Memory B cell (primary cell): ENCODE measurements around the gene MAMDC2.
A peak's percentile ranks its signal among the peaks of the same experiment; 100 is the strongest.

Source experiments
- ATAC-seq: fragments of 150-1000 bp; cut with Tn5 transposase; 2 replicates; pipeline ENCODE4 v1.10.0; 2021; ENCODE audit warnings: low read depth, mild to moderate bottlenecking, moderate library complexity
- DNase-seq, 2 donors: peaks; one replicate each; pipeline ENCODE4 v3.0.0; 2022; ENCODE audit warnings: low spot score in 2 of 2
- H3K27ac Mint-ChIP-seq: one replicate; pipeline ENCODE4 v1.8.0; 2022; ENCODE audit warnings: mild to moderate bottlenecking, moderate library complexity, mixed read lengths
- H3K27me3 Mint-ChIP-seq: one replicate; pipeline ENCODE4 v1.8.0; 2022; ENCODE audit warnings: mixed read lengths
- H3K36me3 Mint-ChIP-seq: one replicate; pipeline ENCODE4 v1.8.0; 2022; ENCODE audit warnings: mild to moderate bottlenecking, mixed read lengths
- H3K4me1 Mint-ChIP-seq: one replicate; pipeline ENCODE4 v1.8.0; 2022; ENCODE audit warnings: mixed read lengths
- H3K4me3 Mint-ChIP-seq: one replicate; pipeline ENCODE4 v1.8.0; 2022; ENCODE audit warnings: mild to moderate bottlenecking, moderate library complexity, mixed read lengths
- H3K9me3 Mint-ChIP-seq: one replicate; pipeline ENCODE4 v1.8.0; 2022; ENCODE audit warnings: mixed read lengths

Gene MAMDC2, protein sequence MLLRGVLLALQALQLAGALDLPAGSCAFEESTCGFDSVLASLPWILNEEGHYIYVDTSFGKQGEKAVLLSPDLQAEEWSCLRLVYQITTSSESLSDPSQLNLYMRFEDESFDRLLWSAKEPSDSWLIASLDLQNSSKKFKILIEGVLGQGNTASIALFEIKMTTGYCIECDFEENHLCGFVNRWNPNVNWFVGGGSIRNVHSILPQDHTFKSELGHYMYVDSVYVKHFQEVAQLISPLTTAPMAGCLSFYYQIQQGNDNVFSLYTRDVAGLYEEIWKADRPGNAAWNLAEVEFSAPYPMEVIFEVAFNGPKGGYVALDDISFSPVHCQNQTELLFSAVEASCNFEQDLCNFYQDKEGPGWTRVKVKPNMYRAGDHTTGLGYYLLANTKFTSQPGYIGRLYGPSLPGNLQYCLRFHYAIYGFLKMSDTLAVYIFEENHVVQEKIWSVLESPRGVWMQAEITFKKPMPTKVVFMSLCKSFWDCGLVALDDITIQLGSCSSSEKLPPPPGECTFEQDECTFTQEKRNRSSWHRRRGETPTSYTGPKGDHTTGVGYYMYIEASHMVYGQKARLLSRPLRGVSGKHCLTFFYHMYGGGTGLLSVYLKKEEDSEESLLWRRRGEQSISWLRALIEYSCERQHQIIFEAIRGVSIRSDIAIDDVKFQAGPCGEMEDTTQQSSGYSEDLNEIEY

DNA sequence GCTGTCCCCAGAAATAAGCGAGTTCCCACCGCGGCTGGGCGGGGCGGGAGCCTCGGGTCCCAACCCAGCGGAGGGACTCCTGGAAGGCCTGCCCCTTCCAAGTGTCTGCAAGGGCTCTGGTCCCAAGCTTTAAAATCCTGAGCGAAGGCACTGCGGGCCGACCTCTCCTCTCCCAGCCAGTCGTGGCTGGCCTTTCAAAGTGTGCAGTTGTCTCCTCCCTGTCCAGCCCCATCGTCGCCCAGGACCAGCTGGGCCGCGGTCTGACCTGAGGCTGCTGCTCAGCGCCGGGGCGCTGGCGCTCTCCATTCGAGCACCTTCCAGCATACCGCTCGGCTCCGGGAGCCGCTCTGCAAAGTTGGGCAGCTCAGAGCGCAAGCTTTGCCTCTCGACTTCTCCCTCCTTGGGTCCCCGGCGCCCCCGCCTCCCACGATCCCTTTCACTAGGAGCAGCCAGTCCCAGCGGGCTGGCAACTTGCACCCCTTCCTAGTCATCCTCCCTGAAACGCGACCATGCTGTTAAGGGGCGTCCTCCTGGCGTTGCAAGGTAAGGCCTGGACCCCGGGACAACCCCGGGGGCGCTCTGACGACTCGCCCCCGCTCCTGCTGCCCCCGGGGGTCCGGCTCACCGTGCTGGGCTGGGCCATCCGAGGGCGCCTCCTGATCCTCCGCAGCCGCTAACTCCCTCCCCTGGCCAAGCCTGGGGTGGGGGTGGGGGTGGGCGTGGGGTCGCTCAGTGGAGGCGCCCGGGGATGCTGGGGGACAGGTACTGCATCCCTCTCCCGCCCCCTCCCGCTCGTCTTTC, at the start of gene MAMDC2:
Gene MAMDC2 (plus strand): TSS at position 160 of the 801 bp plus-strand sequence. CDS start 350 bp downstream, at position 510.
- Mint-ChIP-seq H3K4me3 (peak within 1 kb of the TSS; percentile 27), H3K27ac (no peak within 1 kb of the TSS), H3K36me3 (no peaks in the 10 kb centered on the region), H3K27me3 (peaks cover 20% of the 10 kb centered on the region), H3K9me3 (no peaks in the 10 kb centered on the region), H3K4me1 (peaks cover 8% of the 10 kb centered on the region)
- no peak for ATAC-seq
- DNase-seq = no peak

- DNase-seq (no peak), ATAC-seq (no peak)
- peaks cover 6% of the 10 kb centered on the region for H3K27me3 Mint-ChIP-seq
- no peak overlapping the region for H3K27ac Mint-ChIP-seq
- H3K36me3 Mint-ChIP-seq = no peaks in the 10 kb centered on the region
- no peaks in the 10 kb centered on the region for H3K4me1 Mint-ChIP-seq
- no peak overlapping the region for H3K4me3 Mint-ChIP-seq
- peaks cover 2% of the 10 kb centered on the region for H3K9me3 Mint-ChIP-seq
These were observed 47.8 kb upstream of the MAMDC2 start for GRCh38 chr9:69995846-69996245.

GRCh38 chr9:69996967-69997366, 46.7 kb upstream of the MAMDC2 start:
- Mint-ChIP-seq H3K4me1 (no peaks in the 10 kb centered on the region), H3K4me3 (no peak overlapping the region), H3K27ac (no peak overlapping the region), H3K9me3 (peaks cover 2% of the 10 kb centered on the region), H3K36me3 (no peaks in the 10 kb centered on the region), H3K27me3 (peaks cover 4% of the 10 kb centered on the region)
- DNase-seq (no peak), ATAC-seq (no peak)

DNA sequence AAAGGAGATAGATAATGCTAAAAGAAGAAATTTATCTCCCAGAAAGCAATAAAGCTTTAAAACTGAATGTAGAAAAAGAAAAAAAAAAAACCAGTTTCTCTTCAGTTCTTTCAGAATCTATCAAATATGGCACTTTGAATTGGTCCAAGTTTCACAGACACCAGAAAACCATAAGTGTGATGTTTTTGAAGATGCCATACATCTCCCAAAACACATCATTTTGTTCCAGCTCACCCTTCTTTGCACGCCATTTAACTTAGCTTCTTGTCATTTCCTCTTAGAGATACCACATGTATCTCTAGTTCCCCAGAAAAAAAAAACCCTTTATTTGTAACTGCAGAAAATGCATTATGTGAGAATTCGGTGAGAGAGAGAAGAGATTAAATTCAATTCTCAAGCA, 46.1 kb upstream of the MAMDC2 start:
- Mint-ChIP-seq H3K27me3 (peaks cover 4% of the 10 kb centered on the region), H3K4me1 (no peaks in the 10 kb centered on the region), H3K9me3 (peaks cover 2% of the 10 kb centered on the region), H3K36me3 (no peaks in the 10 kb centered on the region), H3K27ac (no peak overlapping the region), H3K4me3 (no peak overlapping the region)
- no peak for DNase-seq
- no peak for ATAC-seq

DNA sequence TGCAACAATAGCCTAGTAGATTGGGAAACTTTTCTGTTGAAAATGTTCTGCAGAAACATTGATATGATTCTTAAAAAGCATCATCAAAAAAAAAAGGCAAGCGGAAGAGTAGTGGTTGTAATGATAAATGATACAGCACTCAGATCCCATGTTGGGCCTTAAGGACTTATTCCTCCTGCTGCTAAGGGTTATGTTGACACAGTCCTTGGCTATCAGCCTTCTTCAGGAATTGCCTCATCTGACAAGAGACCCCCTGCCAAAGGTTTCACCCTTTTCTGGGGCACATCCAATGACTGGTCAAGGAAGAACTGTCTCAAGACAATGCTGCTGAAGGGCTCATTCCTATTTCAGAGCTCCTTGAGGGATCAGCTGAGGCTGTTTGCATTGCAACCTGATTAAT, 44.3 kb upstream of the MAMDC2 start:
- DNase-seq (no peak), ATAC-seq (no peak)
- H3K4me3 Mint-ChIP-seq = no peak overlapping the region
- H3K9me3 Mint-ChIP-seq = peaks cover 2% of the 10 kb centered on the region
- H3K27ac Mint-ChIP-seq = no peak overlapping the region
- peaks cover 2% of the 10 kb centered on the region for H3K27me3 Mint-ChIP-seq
- no peaks in the 10 kb centered on the region for H3K36me3 Mint-ChIP-seq
- no peaks in the 10 kb centered on the region for H3K4me1 Mint-ChIP-seq

DNA sequence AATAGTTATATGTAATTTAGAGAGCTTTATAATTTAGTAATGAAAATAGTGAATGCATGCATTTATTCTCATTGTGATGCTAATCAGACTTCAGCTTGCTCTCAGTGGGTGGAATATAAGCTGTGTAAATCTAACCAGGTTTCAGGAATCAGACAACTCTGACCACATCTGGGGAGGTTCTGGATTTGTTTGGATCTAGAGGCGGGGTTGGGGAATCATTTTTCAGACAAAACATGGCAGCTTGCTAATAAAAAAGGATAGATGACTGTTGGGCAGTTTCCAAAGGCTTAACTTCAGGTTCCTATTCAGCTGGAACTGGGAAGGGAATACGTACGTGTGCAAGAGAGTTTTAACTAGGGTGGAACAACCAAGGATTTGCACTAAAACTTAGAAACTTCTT, 43.2 kb upstream of the MAMDC2 start:
- no peak overlapping the region for H3K4me3 Mint-ChIP-seq
- no peaks in the 10 kb centered on the region for H3K4me1 Mint-ChIP-seq
- H3K27ac Mint-ChIP-seq = no peak overlapping the region
- DNase-seq (no peak), ATAC-seq (no peak)
- peaks cover 2% of the 10 kb centered on the region for H3K27me3 Mint-ChIP-seq
- H3K9me3 Mint-ChIP-seq = peaks cover 2% of the 10 kb centered on the region
- H3K36me3 Mint-ChIP-seq = no peaks in the 10 kb centered on the region

DNA sequence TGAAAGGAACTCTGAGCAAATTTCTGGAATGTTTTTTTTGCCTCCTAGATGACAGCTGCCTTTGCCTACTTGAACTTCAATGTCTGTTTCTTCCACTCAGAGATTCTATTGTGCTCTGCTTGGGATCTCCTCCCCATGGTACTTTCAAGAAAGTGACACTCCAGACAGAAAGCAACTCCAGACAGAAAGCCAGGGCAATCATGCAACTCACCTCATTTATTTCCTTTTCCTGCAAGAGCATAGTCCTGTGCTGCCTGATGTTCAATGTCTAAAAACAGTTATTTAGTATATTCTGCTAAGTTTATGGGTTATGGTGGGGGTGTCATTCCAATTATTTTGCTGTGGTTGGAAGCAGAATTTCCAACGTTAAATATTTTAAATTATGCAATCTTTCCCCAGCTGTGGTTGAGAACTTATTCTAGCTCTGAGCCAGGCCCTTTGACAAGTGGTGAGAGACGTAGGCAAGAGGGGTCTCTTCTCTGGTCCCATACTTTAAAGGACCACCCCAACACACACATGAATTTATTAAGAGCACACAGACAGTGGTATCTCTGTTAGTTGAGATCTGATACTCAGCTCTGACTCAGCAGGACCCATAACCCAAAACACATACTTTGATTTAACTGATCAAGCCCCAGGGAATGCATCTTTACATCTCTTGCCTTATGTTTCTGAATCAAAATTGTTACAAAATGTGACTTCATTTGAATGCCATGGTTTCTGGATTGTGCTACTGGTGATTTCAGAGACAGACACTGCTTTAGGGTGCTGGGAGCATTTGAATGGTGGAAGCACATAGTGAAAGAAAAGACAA, 39.5 kb upstream of the MAMDC2 start:
- ATAC-seq (no peak), DNase-seq (no peak)
- Mint-ChIP-seq H3K4me3 (no peak overlapping the region), H3K27me3 (peaks cover 1% of the 10 kb centered on the region), H3K9me3 (no peaks in the 10 kb centered on the region), H3K4me1 (no peaks in the 10 kb centered on the region), H3K36me3 (no peaks in the 10 kb centered on the region), H3K27ac (no peak overlapping the region)

- no peak overlapping the region for H3K27ac Mint-ChIP-seq
- H3K4me3 Mint-ChIP-seq = no peak overlapping the region
- DNase-seq = no peak
- H3K36me3 Mint-ChIP-seq = no peaks in the 10 kb centered on the region
- no peaks in the 10 kb centered on the region for H3K9me3 Mint-ChIP-seq
- ATAC-seq = no peak
- H3K27me3 Mint-ChIP-seq = peaks cover 1% of the 10 kb centered on the region
- H3K4me1 Mint-ChIP-seq = no peaks in the 10 kb centered on the region
These were observed 37.3 kb upstream of the MAMDC2 start for GRCh38 chr9:70006306-70006705.

DNA sequence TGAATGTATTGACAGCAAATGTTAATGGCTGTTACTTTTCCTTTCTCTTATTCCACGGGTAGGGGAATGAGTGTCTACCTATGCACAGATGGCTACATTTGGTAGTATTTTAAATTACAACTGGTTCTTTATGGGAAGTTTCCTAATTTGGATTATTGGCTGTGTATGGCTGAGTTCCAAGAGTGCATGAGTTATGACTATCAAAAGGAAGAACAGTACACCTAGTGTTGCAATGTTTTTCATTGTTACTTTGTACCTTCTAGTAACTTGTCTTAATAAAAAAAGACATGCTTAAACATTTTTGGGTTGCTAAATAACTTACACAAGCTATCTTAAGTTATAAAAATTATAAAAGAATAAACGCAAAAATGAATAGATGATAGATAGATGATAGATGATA, 35.8 kb upstream of the MAMDC2 start:
- Mint-ChIP-seq H3K36me3 (no peaks in the 10 kb centered on the region), H3K4me3 (no peak overlapping the region), H3K4me1 (no peaks in the 10 kb centered on the region), H3K27ac (no peak overlapping the region), H3K27me3 (peaks cover 1% of the 10 kb centered on the region), H3K9me3 (no peaks in the 10 kb centered on the region)
- no peak for DNase-seq
- no peak for ATAC-seq

- peaks cover 1% of the 10 kb centered on the region for H3K27me3 Mint-ChIP-seq
- no peak for ATAC-seq
- no peak overlapping the region for H3K4me3 Mint-ChIP-seq
- no peaks in the 10 kb centered on the region for H3K4me1 Mint-ChIP-seq
- H3K9me3 Mint-ChIP-seq = no peaks in the 10 kb centered on the region
- H3K36me3 Mint-ChIP-seq = no peaks in the 10 kb centered on the region
- H3K27ac Mint-ChIP-seq = no peak overlapping the region
- DNase-seq = no peak
These were observed 33.6 kb upstream of the MAMDC2 start for GRCh38 chr9:70010015-70010414.

DNA sequence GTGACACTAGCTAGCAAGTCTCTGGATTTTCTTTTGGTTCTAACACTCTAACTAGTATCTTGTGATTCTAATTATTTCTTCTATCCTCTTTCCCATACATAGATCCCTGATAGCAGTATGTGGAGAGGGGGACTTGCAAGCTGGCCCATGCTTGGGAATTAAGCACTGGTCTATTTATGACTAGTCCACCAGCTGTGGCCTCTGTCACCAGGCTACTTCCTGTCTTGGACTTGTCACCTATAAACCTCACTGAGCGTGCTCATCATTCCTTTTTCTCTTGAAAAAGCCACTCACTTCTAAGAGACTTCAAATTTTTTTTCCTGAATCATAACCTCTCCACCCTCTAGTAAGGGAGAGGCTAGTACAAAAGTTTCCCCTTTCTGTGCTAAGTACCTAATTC, 32.3 kb upstream of the MAMDC2 start:
- Mint-ChIP-seq H3K4me3 (no peak overlapping the region), H3K9me3 (no peaks in the 10 kb centered on the region), H3K36me3 (no peaks in the 10 kb centered on the region), H3K27ac (no peak overlapping the region), H3K4me1 (no peaks in the 10 kb centered on the region), H3K27me3 (peaks cover under 1% of the 10 kb centered on the region)
- DNase-seq = no peak
- no peak for ATAC-seq

DNA sequence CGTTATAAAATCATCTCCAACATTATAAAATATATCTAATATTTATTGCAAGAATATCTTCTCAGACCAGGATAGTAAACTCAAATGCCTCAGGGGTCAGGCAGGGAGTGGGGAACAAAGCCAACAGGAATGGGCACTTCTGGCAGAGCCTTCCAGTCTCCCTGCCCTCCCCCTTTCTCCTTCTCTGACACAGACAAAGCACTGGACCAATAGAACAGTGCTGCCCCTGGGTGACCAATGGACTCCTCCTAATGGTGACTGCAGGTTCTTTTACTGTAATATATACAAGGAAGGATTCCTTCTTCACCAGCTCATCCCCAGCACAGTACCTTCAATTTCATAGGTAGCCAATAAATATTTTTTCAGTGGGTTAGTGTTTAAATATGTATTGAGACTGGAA, 31.1 kb upstream of the MAMDC2 start:
- Mint-ChIP-seq H3K4me1 (no peaks in the 10 kb centered on the region), H3K27me3 (no peaks in the 10 kb centered on the region), H3K4me3 (no peak overlapping the region), H3K27ac (no peak overlapping the region), H3K9me3 (no peaks in the 10 kb centered on the region), H3K36me3 (no peaks in the 10 kb centered on the region)
- DNase-seq (no peak), ATAC-seq (no peak)

GRCh38 chr9:70013598-70014196, 30.0 kb upstream of the MAMDC2 start:
- H3K4me1 Mint-ChIP-seq = no peaks in the 10 kb centered on the region
- no peak overlapping the region for H3K27ac Mint-ChIP-seq
- no peak overlapping the region for H3K4me3 Mint-ChIP-seq
- no peak for ATAC-seq
- H3K27me3 Mint-ChIP-seq = no peaks in the 10 kb centered on the region
- no peak for DNase-seq
- no peaks in the 10 kb centered on the region for H3K9me3 Mint-ChIP-seq
- H3K36me3 Mint-ChIP-seq = no peaks in the 10 kb centered on the region
